Mesenchymal stem cell (in vitro differentiated cells and primary cell): ENCODE results near the gene PPM1E.

Source experiments
- DNase-seq: peaks from one replicate; pipeline ENCODE4 v3.0.0-alpha.2; 2013
- H2AFZ ChIP-seq: one replicate; pipeline ENCODE4 v1.6.1; 2013; ENCODE audit warnings: low read depth, mild to moderate bottlenecking, control low read depth, inconsistent platforms, low read length, moderate library complexity
- H2AK5ac ChIP-seq: 2 replicates; pipeline ENCODE4 v1.6.1; 2013; ENCODE audit warnings: low read length, moderate library complexity, mild to moderate bottlenecking, inconsistent platforms; ENCODE audit not compliant: severe bottlenecking
- H2BK120ac ChIP-seq: one replicate; pipeline ENCODE4 v1.6.1; 2013; ENCODE audit warnings: low read depth, mild to moderate bottlenecking, inconsistent platforms, low read length, moderate library complexity
- H2BK12ac ChIP-seq, 2 experiments: one replicate each; pipeline ENCODE4 v1.6.1; 2013; ENCODE audit warnings: inconsistent platforms in 2 of 2, low read length in 2 of 2, mild to moderate bottlenecking in 2 of 2, moderate library complexity in 2 of 2, control low read depth in 1 of 2
- H2BK15ac ChIP-seq: one replicate; pipeline ENCODE4 v1.6.1; 2013; ENCODE audit warnings: mild to moderate bottlenecking, low read depth, inconsistent platforms; ENCODE audit not compliant: poor library complexity, severe bottlenecking
- H2BK5ac ChIP-seq: 2 replicates; pipeline ENCODE4 v1.6.1; 2013; ENCODE audit warnings: low read depth, mild to moderate bottlenecking, low read length, control low read depth, inconsistent platforms; ENCODE audit not compliant: poor library complexity, severe bottlenecking
- H3K14ac ChIP-seq, 2 experiments: one replicate each; pipeline ENCODE4 v1.6.1; 2013; ENCODE audit warnings: inconsistent platforms in 2 of 2, low read length in 2 of 2, control low read depth in 1 of 2, mild to moderate bottlenecking in 1 of 2, moderate library complexity in 1 of 2
- H3K18ac ChIP-seq, 2 experiments: one replicate each; pipeline ENCODE4 v1.6.1; 2013; ENCODE audit warnings: inconsistent platforms in 2 of 2, low read length in 2 of 2, control low read depth in 1 of 2, low read depth in 1 of 2, mild to moderate bottlenecking in 1 of 2
- H3K23ac ChIP-seq, 2 experiments: one replicate each; pipeline ENCODE4 v1.6.1; 2013; ENCODE audit warnings: inconsistent platforms in 2 of 2, low read length in 2 of 2, mild to moderate bottlenecking in 2 of 2, moderate library complexity in 2 of 2, control low read depth in 1 of 2
- H3K27ac ChIP-seq: 2 replicates; pipeline ENCODE4 v1.5.1; 2013; ENCODE audit warnings: mild to moderate bottlenecking, moderate library complexity, low read length, control low read depth, inconsistent platforms; ENCODE audit not compliant: poor library complexity, severe bottlenecking
- H3K27me3 ChIP-seq, 2 experiments: 2 replicates each; pipeline versions ENCODE4 v1.6.1 to v1.7.0; 2013; ENCODE audit warnings: low read length in 2 of 2, mild to moderate bottlenecking in 2 of 2, moderate library complexity in 2 of 2, control low read depth in 1 of 2, inconsistent platforms in 1 of 2; ENCODE audit not compliant: control insufficient read depth in 1 of 2, insufficient read depth in 1 of 2
- H3K36me3 ChIP-seq, 2 experiments: 2 replicates each; pipeline versions ENCODE4 v1.6.1 to v1.7.0; 2013; ENCODE audit warnings: low read length in 2 of 2, control low read depth in 1 of 2, inconsistent platforms in 1 of 2, low read depth in 1 of 2, mild to moderate bottlenecking in 1 of 2; ENCODE audit not compliant: insufficient read depth in 2 of 2, control insufficient read depth in 1 of 2
- H3K4ac ChIP-seq, 2 experiments: one replicate each; pipeline ENCODE4 v1.6.1; 2013; ENCODE audit warnings: inconsistent platforms in 2 of 2, low read length in 2 of 2, mild to moderate bottlenecking in 2 of 2, moderate library complexity in 2 of 2, control low read depth in 1 of 2, low read depth in 1 of 2
- H3K4me1 ChIP-seq: 2 replicates; pipeline ENCODE4 v1.6.1; 2013; ENCODE audit warnings: low read depth, low read length, control low read depth; ENCODE audit not compliant: control insufficient read depth, insufficient read depth
- H3K4me2 ChIP-seq: 2 replicates; pipeline ENCODE4 v1.6.1; 2013; ENCODE audit warnings: low read length, mild to moderate bottlenecking, inconsistent platforms; ENCODE audit not compliant: poor library complexity, severe bottlenecking
- H3K4me3 ChIP-seq, 2 experiments: 2 replicates each; pipeline versions ENCODE4 v1.5.1 to v1.7.0; 2013; ENCODE audit warnings: low read length in 2 of 2, mild to moderate bottlenecking in 2 of 2, control low read depth in 1 of 2, low read depth in 1 of 2; ENCODE audit not compliant: insufficient read depth in 1 of 2
- H3K79me1 ChIP-seq: replicated peaks from 2 replicates; pipeline ENCODE4 v1.6.1; 2013; ENCODE audit warnings: mild to moderate bottlenecking, control low read depth, low read length, inconsistent platforms; ENCODE audit not compliant: poor library complexity, severe bottlenecking
- H3K9ac ChIP-seq: 2 replicates; pipeline ENCODE4 v1.7.0; 2013; ENCODE audit warnings: mild to moderate bottlenecking, low read length, moderate library complexity
- H3K9me3 ChIP-seq: 2 replicates; pipeline ENCODE4 v1.7.0; 2013; ENCODE audit warnings: mild to moderate bottlenecking, low read length; ENCODE audit not compliant: control insufficient read depth
- H4K8ac ChIP-seq: one replicate; pipeline ENCODE4 v1.6.1; 2013; ENCODE audit warnings: inconsistent platforms, mild to moderate bottlenecking, low read length, moderate library complexity
- H4K91ac ChIP-seq: one replicate; pipeline ENCODE4 v1.6.1; 2013; ENCODE audit warnings: mild to moderate bottlenecking, low read length, inconsistent platforms
- WGBS: methylation state at CpG from one replicate; pipeline ENCODE4 v1.1.7; 2013; ENCODE audit warnings: mixed read lengths; 5-methylcytosine and 5-hydroxymethylcytosine counted together

The PPM1E gene

DNA sequence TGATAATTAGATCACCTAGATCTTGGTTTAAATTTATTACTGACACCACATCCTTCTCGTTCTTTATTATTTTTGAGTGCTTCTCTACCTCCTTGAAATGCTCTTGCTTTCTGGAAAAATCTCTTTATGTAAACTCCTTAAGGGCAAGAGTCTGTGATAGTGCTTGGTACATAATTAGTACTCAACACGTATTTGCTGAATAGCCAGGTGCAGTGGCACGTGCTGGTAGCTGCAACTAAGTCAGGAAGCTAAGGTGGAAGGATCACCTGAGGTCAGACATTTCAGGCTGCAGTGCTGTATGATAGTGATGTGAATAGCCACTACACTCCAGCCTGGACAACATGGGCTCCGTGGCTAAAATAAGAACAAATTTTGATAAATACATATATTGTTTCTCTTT is 63.0 kb downstream of the PPM1E start:
- Histone ChIP-seq H3K4me2 (no peak overlapping the region), H3K9me3 (no peaks in the 10 kb centered on the region), H2BK5ac (no peak overlapping the region), H4K8ac (no peak overlapping the region), H3K36me3 (no peaks in the 10 kb centered on the region), H3K79me1 (no peaks in the 10 kb centered on the region), H2BK15ac (no peak overlapping the region), H3K4me1 (no peaks in the 10 kb centered on the region), H3K4ac (no peak overlapping the region), H3K4me3 (no peak overlapping the region), H2BK120ac (no peak overlapping the region), H2AFZ (no peak overlapping the region), H3K27ac (no peak overlapping the region), H4K91ac (no peak overlapping the region), H2BK12ac (no peak overlapping the region), H3K14ac (no peak overlapping the region), H3K18ac (no peak overlapping the region), H2AK5ac (no peak overlapping the region), H3K9ac (no peak overlapping the region), H3K27me3 (no peaks in the 10 kb centered on the region), H3K23ac (no peak overlapping the region)
- WGBS = 61% methylated on average over 2 of the region's 4 CpGs
- no peak for DNase-seq

DNA sequence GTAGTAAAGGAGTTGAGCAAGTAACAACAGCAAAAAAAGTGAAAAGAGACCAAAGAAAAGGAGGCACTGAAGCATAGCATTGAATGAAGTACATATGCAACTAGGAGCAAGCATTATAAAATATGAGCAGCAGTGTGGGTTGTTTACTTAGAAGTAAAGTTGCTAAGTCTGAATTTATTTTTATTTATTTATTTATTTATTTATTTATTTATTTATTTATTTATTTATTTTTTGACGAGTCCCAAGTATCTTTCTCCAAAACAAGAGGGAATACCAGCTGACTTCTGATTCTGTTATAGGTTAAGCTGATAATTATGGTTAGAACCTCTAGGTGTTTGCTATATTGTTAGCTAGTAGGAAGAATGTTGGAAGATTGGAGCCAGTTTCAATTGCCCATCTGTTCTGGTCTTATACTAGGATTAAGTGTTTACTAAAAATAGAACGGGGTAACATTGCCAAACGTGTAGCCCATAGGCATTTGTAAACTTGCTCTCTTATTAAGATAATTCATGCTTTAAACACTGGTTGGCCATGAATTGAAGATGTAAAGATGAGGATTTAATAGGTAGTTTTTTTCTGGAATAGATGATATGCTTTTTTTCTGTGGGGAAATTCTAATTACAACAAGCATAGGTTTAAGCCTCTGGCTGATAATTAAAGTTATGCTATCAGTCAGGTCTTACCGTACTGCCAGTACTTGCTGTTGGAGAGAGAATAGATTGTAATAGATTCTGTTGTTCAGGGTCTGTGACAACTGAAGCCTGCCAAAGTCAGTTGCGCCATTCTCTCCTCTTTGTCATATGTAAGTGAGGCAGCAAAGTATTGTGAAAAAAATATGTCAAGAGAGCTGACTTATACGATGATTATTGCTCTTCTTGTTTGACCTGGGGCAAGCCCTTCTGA is 66.7 kb downstream of the PPM1E start:
- H3K27ac ChIP-seq = no peak overlapping the region
- no peaks in the 10 kb centered on the region for H3K4me1 ChIP-seq
- no peak overlapping the region for H2BK5ac ChIP-seq
- no peak overlapping the region for H2BK15ac ChIP-seq
- no peaks in the 10 kb centered on the region for H3K79me1 ChIP-seq
- no peak overlapping the region for H3K4ac ChIP-seq
- no peak overlapping the region for H2BK120ac ChIP-seq
- H4K91ac ChIP-seq = no peak overlapping the region
- H3K23ac ChIP-seq = no peak overlapping the region
- H2AK5ac ChIP-seq = no peak overlapping the region
- H3K9me3 ChIP-seq = no peaks in the 10 kb centered on the region
- no peaks in the 10 kb centered on the region for H3K27me3 ChIP-seq
- WGBS = 68% methylated on average over 4 of the region's 6 CpGs
- H2AFZ ChIP-seq = no peak overlapping the region
- no peak for DNase-seq
- H3K9ac ChIP-seq = no peak overlapping the region
- no peak overlapping the region for H3K18ac ChIP-seq
- H3K14ac ChIP-seq = no peak overlapping the region
- no peak overlapping the region for H3K4me3 ChIP-seq
- H3K4me2 ChIP-seq = no peak overlapping the region
- H4K8ac ChIP-seq = no peak overlapping the region
- no peaks in the 10 kb centered on the region for H3K36me3 ChIP-seq
- H2BK12ac ChIP-seq = no peak overlapping the region

DNA sequence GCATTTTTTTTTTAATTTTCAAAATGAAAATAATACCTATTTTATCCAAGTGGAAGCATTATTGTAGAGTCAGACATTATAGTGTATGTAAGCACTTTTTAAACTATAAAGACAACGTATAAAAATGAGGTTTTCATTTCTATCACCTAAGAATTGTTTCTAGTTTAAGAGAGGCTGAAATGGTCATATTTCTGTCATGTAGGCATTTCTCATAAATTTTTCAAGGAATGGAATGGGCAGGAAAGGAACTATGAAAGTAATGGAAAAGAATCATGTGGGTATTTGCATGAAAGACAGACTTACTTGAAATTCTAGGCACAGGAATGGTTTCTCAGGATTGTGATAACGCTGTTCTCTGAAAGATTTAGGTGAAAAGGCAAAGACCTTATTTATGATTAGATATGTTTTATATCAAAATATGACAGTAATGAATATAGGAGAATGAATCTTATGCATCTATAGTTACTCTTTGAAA is 67.4 kb downstream of the PPM1E start:
- H3K79me1 ChIP-seq = no peaks in the 10 kb centered on the region
- H2AK5ac ChIP-seq = no peak overlapping the region
- no peak overlapping the region for H2BK120ac ChIP-seq
- no peak overlapping the region for H3K18ac ChIP-seq
- WGBS = no CpG with 5 or more reads among the region's 2 CpGs
- no peak overlapping the region for H3K23ac ChIP-seq
- H3K36me3 ChIP-seq = no peaks in the 10 kb centered on the region
- H2BK12ac ChIP-seq = no peak overlapping the region
- no peak overlapping the region for H2BK5ac ChIP-seq
- no peak overlapping the region for H3K14ac ChIP-seq
- H2AFZ ChIP-seq = no peak overlapping the region
- no peak overlapping the region for H3K9ac ChIP-seq
- H3K4me1 ChIP-seq = no peaks in the 10 kb centered on the region
- no peak overlapping the region for H3K4ac ChIP-seq
- H3K27me3 ChIP-seq = no peaks in the 10 kb centered on the region
- DNase-seq = no peak
- no peak overlapping the region for H3K4me3 ChIP-seq
- no peak overlapping the region for H2BK15ac ChIP-seq
- no peaks in the 10 kb centered on the region for H3K9me3 ChIP-seq
- no peak overlapping the region for H4K8ac ChIP-seq
- no peak overlapping the region for H4K91ac ChIP-seq
- H3K4me2 ChIP-seq = no peak overlapping the region
- H3K27ac ChIP-seq = no peak overlapping the region

DNA sequence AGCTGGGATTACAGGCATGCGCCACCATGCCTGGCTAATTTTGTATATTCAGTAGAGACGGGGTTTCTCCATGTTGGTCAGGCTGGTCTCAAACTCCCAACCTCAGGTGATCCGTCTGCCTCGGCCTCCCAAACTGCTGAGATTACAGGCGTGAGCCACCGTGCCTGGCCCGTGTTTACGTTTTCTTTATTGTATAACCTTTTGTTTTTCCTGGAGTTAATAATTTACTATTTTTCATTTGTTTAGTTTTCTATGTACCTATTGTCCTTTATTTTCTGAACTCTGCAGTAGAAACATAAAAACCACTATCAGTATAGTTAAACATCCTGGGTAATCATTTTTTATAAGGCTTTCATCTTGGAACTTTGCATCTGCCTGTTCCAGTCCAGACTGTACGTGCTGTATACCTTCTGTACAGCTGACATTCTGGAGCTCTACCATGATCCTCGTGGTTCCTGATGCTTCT is 73.6 kb downstream of the PPM1E start:
- WGBS = 85% methylated on average over 7 of the region's 10 CpGs
- no peak overlapping the region for H2AFZ ChIP-seq
- H3K18ac ChIP-seq = no peak overlapping the region
- H3K36me3 ChIP-seq = no peaks in the 10 kb centered on the region
- H3K14ac ChIP-seq = no peak overlapping the region
- H3K9ac ChIP-seq = no peak overlapping the region
- H3K23ac ChIP-seq = no peak overlapping the region
- H3K79me1 ChIP-seq = no peaks in the 10 kb centered on the region
- no peak overlapping the region for H2BK15ac ChIP-seq
- no peak for DNase-seq
- no peak overlapping the region for H3K4me3 ChIP-seq
- H2BK5ac ChIP-seq = no peak overlapping the region
- H2AK5ac ChIP-seq = no peak overlapping the region
- no peak overlapping the region for H4K91ac ChIP-seq
- no peak overlapping the region for H2BK120ac ChIP-seq
- no peak overlapping the region for H2BK12ac ChIP-seq
- no peak overlapping the region for H3K4ac ChIP-seq
- H4K8ac ChIP-seq = no peak overlapping the region
- H3K27me3 ChIP-seq = no peaks in the 10 kb centered on the region
- H3K27ac ChIP-seq = no peak overlapping the region
- no peaks in the 10 kb centered on the region for H3K4me1 ChIP-seq
- no peaks in the 10 kb centered on the region for H3K9me3 ChIP-seq
- no peak overlapping the region for H3K4me2 ChIP-seq
